GM23248 (cell line): ENCODE measurements around the gene STX18.

ENCODE experiments used
- EZH2 ChIP-seq: fragments of 200-600 bp; sonication (generic); IDR thresholded peaks from 2 replicates; pipeline ENCODE4 v1.6.1; 2018; ENCODE audit warnings: antibody characterized with exemption, mild to moderate bottlenecking; ENCODE audit not compliant: insufficient read depth, poor library complexity, severe bottlenecking
- EZH2phosphoT487 ChIP-seq: fragments of 200-600 bp; sonication (generic); IDR thresholded peaks from 2 replicates; pipeline ENCODE4 v1.6.1; 2018; ENCODE audit warnings: antibody characterized with exemption, moderate library complexity, mild to moderate bottlenecking, low read depth; ENCODE audit not compliant: insufficient read depth

- TF ChIP-seq EZH2 (no peak), EZH2phosphoT487 (peak; percentile 90; the same call in 1 of the 2 replicates)
Observed at GRCh38 chr4:4492161-4492847, 49.5 kb downstream of the STX18 start.
